Activated gamma-delta T cell treated with anti-CD3 and anti-CD28 coated beads, Interleukin-2, amount 50 U/mL, for 16 hours (primary cell): Measurements from ENCODE around the gene SORBS1.

Experiments
- DNase-seq: peaks from one replicate; pipeline ENCODE4 v3.0.0-alpha.2; 2020; ENCODE audit warnings: low read depth

Gene SORBS1

DNA sequence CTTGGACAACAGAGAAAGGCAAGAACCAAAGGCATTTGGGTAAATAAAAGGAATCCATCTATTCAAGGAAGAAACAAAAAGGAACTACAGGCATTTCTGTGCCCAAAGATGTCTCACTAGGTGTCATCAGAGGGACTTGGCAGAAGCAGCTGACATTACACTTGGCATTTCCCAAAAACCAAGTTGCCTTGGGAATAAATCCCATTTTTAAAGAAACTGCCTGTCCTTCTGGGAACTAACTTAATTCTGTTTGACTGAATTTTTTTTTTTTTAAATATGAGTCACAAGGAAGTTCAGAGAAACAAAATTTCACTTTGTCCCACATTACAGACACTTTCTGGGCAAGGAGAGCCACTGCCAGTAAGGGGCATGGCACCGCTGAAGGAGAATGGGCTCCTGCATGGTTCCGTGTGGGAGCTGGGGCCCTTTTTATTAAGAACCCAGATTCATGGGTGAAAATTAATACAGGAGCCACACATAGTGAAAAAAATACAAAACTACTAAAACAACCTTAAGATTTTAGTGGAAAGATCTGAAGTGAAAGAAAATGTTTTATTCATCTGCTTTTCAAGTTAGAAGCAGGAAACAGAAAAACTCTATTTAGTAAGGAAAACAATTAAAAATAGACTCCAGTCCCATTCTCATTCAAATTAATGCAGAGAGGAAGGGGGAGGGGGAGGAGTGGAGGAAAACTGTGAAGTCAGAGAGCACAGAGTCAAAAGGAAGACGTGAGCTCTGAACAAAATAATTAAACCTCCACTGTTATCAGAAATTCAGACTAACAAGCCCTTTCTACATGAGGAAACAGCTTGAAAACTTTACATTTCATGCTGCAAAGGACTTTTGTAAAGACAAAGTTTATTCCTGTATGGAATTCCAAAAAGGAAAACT lies 151.9 kb downstream of the SORBS1 start:
- DNase-seq: no peak

DNA sequence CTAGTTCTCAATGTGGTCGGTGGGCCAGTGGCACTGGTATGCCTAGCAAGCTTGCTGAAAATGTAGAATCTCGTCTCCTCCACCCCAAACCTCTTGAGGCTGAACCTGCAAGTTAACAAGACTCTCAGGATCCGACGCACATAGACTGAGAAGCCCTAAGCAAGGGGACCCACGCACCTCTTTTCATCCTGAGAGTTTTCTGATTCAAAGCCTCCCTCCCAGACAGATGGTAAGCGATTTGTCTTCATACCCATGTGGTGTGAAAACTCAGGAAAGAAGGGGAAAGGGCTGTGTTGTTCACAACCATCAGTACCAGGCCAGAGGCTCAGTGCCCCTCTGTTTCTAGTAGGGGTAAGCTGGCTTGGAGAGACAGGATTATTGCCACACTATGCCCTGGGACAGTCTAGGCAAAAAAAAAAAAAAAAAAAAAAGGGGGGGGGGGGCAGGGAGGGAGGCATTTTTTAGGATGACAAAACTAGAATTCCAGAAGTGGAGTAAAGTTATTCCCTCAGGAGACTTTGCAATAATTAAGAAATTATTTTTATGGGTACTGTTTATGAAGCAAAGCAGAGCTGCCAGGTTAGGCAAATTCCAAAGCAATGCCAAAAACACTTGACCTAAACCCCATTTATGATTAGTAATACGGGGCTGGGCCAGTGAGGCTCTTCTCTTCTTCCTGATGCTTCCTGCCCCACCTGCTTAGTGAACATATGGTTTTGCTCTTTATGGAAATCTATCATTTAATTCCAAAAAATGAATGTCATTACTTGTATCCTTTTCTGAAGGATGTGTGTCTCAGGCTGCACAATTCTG lies 152.8 kb downstream of the SORBS1 start:
- no peak for DNase-seq

DNA sequence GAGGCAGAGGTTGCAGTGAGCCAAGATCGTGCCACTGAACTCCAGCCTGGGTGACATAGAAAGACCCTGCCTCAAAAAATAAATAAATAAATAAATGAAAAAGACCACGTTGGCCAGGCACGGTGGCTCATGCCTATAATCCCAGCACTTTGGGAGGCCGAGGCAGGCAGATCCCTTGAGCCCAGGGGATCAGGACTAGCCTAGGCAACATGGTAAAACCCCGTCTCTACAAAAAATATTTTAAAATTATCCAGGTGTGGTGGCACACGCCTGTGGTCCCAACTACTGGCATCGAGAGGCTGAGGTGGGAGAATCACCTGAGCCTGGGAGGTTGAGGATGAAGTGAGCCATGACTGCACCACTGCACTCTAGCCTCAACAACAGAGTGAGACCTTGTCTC lies 153.6 kb downstream of the SORBS1 start:
- DNase-seq: no peak

DNA sequence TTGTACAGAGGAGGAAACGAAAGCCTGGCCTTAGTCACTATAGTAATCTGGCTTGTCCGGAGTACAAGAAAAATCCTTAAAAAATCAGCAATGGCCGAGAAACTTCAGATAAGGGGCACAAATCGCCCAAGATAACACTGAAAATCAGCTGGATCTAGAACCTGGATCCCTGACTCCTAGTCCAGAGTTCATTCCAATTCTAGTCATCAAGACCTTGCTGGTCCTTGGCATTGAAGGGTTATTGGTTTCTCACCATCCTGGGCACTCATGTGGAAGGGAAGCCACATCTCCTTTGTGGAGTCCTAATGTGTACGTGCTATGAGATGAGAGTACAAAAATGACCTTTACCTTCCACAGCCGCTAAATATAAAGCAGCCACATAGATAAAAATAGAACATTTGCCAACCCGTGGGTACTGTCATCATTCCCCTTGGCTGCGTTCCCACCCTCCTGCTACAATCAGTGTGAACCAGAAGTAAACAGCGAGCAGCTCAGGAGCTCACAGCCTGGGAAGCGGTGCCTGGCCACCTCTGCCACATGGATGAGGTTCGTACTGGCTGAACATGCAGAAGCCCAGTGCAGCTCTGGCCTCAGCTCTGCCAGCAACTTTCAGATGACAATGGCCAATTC lies 154.4 kb downstream of the SORBS1 start:
- no peak for DNase-seq

DNA sequence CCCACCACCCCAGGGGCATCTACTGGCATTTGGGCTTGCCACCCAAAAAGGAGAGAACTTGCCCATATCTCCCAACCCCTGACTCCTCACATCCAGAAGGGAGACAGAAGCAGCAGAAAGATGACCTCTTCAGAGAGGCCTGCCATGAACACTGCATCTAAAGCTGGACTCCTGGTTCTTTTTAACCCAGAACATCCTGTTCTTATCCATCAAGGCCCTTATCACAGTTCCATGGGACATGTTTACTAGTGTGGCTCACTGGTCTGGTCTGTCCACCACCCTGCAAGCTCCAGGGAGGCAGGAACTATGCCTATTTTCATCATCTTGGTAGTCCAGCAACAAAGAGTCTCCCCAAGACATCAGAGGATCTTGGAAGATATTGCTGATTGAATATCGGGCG lies 155.5 kb downstream of the SORBS1 start:
- DNase-seq: no peak

DNA sequence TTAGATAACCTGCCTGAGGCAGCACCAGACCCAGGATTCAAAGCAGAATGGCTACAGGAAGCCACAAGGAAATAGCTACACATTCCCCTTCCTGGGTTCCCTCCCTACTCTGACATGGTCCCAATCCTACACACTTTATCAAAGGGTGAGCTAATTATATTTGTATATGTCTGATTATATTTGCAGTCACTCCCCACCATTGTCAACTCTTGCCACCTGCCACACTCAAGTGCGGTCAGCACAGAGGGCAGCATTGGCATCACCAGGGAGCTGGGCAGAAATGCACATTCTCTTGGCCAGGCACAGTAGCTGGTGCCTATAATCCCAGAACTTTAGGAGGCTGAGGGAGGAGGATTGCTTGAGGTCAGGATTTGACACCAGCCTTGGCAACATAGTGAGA lies 156.3 kb downstream of the SORBS1 start:
- DNase-seq: no peak

DNA sequence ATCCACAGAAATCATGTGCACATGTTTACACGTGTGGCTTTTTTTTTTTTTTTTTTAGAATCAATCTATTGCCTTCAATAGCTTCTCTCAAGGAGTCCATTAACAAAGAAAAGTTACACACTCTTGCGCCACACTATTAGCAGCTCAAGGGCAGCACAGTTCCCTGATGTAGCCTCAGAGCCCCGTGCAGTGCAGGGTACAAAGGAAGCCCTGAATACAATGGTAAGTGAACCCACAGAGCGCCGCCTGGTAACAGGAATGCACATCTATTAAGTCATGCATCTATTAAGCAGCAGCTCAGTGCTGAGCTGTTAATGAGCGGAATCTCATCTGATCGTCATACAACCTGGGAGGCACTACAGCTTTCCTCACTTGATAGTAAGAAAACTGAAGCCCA lies 156.7 kb downstream of the SORBS1 start:
- DNase-seq: no peak

DNA sequence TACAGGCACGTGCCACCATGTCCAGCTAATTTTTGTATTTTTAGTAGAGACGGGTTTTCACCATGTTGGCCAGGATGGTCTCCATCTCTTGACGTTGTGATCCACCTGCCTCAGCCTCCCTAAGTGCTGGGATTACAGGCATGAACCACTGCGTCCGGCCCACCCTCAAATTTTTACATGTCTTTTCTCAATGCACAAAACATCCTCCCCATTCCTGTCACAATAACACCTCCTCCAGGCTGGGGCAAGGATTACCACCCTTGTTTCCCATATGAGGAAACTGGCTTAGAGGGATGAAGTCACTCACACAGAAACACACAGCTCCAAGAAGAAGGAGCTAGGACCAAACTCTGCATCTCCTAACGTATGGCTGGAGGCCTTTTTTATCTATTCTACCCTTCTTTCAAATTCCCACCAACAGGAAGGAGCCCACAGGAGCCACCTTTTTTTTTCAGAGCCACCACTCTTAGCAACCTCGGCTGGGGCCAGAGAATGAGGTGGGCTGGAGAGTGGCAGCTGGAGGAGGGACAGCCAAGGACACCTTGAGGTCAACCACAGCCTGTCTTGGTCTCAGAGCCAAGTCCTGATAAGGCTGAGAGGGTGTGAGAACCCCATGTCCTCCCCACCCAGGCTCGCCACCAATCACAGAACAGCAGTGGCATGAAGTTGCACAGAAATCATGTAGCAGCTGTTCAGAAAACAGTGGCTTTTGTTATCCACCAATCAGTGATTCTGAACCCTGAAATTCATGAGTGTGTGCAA lies 157.3 kb downstream of the SORBS1 start:
- DNase-seq: no peak

DNA sequence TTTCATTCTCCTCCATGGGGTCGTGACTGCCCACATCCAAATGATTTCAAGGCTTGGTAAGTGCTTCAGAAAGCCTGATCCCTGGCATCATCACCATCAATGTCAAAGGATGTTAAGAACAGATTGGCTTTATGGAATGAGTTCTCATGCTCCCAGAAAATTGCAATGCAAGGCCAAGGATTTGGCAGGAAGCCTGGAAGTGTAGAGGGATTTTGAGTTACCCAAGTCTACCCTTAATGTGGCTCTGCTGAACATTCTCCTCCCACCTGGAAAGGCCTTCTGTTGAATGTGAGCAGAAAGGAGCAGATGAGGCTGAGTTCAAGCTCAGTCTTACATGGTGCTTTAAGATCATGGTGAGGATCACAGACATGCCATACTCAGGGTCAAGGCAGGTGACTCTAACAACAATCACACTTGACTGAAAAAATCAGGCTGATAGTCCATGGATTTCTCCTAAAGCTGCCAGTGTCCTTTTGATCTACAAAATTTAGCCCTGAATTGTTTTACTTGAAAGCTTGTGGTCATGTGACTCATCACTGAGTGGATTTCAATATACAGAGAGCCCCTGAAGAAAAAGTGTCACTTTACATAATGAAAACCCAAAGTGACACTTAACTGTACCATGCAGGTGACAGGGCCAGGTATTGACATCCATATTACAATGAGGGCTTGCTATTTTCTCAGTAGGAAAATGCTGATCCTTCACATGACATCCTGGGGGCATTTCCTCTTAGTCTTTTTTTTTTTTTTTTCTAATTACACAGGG lies 159.3 kb downstream of the SORBS1 start:
- DNase-seq: no peak

DNA sequence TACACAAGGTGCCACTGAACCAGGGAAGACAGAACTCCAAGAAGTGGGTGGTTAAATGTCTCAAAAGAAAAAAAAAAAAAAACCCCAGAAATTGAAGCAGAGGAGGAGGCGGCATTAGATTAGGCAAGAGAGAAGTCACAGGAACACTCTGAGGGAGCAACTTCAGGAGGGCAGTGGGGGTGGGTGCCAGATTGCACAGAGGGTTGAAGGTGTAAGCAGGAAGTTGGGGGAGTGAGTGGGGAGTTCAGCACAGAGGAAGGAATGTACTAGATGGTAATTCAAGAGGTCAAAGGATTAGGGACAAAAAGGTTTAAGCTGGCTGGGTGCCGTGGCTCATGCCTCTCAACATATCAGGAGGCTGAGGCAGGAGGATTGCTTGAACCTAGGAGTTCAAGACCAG lies 160.4 kb downstream of the SORBS1 start:
- no peak for DNase-seq

DNA sequence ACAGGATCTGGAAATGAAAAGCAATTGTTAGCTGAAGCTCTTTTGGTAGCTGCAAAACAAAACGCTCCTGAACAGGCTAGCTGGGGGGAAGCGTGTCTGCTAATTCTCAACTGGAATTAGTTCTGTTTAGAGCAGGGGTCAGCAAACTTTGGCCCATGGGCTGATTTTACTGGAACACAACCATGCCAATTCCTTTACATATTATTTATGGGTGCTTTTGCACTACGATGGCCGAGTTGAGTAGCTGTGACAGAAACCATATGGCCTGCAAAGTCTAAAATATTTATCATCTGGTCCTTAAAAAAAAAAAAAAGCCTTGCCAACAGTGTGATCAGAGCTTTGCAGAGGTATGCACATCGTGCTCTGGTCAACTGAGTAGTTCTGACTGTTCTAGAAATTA lies 162.0 kb downstream of the SORBS1 start:
- DNase-seq: no peak

DNA sequence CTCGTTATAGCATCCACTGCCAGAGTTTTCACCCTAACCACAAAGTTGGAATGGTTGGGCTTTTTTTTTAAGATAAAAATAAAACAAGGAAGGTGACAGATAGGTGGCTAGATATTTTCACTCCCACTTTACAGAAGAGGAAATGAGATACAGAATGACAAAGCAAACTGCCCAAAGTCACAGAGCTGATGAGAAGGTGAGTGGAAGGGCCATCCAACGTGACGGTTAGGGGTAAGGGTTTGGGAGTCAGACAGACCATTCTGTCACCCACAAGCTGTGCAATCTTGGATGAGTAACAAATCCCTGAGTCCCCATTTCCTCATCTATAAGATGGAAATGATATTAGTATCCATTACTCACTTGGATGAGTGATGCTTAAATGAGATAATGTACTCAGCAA lies 163.4 kb downstream of the SORBS1 start:
- DNase-seq: no peak

DNA sequence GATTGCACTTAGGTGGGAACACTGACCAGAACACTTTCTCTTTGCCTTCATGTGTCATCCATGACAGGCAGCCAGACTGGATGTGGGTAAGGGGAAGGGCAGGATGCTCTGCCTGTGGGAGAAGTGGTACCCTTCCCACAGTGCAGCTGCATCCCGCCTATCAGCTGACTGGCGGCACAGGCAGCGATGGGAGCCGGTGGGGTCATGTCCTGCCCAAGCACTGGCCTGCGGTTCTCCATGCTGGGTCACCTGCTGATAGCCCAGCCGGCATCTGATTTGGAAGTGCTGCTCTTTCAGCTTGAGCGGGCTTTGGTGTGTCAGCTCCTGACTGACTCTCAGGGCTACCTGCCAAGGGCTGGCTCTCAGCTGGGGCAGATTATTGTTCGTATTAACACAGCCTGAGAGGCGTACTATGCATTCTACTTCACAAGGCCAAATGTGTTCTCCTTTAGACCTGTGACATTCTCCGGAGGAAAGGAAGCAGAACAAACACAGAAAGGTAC lies 165.2 kb downstream of the SORBS1 start:
- no peak for DNase-seq

DNA sequence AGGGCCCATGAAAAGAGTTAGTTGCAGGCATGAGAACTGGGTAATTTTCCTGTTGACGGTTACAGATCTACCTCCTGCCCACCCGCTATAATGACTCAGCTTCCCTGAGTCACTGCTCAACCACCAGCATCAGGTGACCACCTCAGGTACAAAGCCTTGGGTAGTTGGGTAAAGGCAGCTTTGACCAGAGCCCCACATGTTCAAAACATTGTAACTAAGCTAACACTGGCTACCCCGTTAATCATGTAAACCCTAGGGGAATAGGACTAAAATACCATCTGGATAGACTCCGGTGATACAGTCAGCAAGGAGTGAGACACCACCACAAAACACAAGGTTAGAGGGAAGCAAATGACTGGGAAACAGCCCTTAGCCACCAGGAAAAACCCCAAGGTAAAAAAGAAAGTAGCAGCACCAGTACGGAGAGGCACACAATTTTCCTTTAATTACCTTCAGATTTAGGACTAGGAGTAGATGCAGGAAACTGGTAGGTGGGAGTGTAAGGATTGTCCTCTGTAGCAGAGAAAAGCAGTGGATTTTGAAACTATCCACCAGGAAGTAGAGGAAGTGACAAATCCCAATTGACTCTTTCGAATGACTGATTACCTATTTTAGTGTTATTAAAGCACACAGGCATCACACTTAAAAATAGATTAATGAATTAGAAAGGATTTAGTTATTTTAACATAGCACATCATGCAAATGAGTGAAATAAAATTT lies 166.8 kb downstream of the SORBS1 start:
- no peak for DNase-seq

DNA sequence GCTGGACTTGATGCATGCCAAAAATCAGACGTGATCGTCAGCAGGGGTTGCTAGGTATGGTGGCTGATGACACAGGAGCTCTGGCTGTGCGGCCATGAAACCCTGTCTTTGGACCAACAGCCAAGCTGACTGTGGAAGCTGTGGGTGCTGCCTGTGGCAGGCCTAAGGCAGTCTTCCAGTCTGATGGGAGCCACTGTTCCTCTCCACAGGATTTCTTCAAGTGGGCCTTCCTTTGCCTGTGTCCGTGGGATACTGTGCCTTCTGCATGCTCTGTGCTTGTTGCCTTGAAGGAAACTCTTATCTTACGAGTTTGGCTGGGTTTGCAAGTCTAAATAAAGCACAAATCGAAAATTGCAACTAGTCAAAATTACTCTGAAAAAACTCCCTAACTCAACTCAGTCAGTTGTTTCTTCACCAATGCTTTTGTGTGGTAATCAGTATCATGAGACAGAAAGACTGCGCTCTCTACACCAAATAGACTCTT lies 168.4 kb downstream of the SORBS1 start:
- DNase-seq: no peak

DNA sequence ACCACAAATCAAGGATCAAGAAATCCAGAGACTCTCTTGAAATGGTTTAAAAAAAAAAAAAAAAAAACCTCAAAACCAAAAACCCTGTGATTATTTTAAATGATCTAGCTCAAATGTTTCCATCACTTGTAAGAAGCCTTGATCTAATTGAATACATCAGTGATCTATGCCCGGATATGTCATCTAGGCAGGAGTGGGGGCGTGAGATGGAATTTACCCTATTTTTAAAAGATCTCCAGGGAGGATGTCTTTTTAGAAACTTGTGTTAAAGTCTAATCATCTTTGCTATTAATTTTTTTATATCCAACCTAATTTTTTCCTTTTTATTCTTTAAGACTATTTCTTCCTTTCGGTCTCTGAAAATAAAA lies 169.0 kb downstream of the SORBS1 start:
- DNase-seq: no peak

DNA sequence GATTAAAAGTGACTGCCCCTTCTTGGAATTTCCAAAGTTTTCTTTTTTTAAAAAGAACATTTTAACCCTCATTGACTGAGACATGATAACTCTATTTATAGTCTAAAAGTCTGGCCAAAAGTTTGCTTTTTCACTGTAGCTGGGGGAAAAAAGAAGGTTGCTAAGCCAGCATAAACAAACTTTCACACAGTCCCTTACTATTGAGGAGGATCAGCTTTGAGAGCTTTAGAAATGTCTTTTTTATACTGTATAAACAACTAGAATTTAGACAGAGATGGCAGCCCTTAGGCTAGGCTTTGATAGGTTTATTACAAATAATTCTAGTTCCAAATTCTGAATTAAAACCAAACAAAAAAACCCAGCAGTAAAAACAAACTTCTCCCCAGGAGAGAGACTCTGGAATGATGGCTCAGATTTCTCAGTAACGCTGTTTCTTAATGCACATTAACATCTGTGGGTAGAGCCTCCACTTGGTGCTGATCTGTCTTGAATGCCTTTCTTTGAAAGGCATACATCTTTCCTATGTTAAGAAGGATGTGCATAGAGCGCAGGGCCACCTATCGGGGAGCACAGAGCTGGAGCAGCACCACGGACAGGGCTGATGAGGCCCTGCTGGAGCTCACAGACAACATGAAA lies 169.5 kb downstream of the SORBS1 start:
- DNase-seq: no peak

DNA sequence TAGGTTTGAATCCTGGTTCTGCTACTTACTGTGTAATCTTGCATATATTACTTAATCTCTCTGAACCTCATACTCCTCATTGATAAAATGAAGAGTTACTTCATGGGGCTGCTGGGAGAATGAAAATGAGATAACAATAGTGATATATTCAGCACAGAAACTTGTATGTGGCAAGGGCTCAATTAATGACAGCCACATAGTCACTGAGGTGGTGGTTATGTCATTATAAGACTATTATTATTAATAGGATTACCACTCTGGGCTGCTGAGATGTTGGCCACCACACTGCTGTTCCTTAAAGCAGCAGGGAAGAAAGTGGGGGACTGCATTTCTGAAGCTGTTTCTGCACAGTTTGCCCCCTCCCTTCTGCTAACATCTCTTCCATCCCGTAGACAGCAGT lies 170.0 kb downstream of the SORBS1 start:
- no peak for DNase-seq

DNA sequence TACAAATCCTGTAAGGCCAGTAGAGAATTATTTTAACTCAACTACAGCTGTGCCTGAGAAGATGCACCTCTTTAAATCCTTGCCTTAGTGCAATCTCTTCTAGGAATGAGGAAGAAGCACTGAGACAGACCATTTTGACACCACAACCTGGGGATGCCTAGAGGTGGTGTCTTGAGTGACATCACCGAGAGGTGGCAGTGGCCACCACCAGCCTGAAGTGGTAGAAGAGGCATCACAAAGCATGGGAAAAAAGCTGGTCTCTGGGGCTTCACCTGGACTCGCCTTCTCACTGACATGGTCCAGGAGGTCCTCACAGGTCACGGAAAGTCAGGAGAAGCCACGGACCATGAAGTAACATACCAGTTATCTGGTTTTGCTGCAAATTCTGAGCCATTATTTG lies 171.2 kb downstream of the SORBS1 start:
- no peak for DNase-seq

DNA sequence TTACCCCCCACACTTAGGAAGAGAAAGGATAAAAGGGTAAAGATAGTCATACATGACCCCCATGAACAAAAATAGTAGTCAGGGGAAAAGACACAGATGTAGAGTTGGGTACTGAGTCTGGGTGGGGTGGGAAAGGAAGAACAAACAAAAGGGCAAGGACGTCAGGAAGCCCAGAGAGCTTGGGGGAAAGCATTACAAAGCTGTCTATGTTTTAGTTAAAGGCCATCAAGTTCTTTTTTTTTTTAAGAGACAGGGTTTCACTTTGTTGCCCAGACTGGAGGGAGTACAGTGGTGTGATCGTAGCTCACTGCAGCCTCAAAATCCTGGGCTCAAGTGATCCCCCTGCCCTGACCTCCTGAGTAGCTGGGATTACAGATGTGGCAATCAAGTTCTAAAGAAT lies 172.0 kb downstream of the SORBS1 start:
- DNase-seq: no peak
